Measurements from ENCODE around the gene ANKRD6.

The ANKRD6 gene

DNA sequence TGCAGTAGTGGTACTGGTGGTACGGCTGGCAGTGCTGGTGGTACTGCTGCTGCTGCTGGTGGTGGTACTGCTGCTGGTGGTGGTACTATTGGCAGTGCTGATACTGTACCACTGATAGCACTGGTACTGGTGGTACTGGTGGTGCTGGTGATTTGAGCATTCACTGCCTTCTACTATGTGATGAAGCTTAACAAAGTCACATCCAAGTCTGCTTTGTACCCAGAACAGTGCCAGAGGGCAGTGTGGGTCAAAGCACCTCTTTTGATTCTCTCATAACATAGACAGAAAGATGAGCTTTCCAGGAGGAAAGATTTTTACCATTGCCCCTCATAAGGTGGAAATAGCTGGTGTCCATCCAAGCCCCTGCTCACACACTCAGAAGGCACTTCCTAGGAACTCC is 48.7 kb downstream of the ANKRD6 start:
- no peak for DNase-seq (ENCODE audit: low read depth)
- no peak overlapping the region for H3K4me3 ChIP-seq (ENCODE audit: low read length)
- TF ChIP-seq, protein P1, sequence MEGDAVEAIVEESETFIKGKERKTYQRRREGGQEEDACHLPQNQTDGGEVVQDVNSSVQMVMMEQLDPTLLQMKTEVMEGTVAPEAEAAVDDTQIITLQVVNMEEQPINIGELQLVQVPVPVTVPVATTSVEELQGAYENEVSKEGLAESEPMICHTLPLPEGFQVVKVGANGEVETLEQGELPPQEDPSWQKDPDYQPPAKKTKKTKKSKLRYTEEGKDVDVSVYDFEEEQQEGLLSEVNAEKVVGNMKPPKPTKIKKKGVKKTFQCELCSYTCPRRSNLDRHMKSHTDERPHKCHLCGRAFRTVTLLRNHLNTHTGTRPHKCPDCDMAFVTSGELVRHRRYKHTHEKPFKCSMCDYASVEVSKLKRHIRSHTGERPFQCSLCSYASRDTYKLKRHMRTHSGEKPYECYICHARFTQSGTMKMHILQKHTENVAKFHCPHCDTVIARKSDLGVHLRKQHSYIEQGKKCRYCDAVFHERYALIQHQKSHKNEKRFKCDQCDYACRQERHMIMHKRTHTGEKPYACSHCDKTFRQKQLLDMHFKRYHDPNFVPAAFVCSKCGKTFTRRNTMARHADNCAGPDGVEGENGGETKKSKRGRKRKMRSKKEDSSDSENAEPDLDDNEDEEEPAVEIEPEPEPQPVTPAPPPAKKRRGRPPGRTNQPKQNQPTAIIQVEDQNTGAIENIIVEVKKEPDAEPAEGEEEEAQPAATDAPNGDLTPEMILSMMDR (conservative IDR thresholded peaks at IDR 0.05; ENCODE audit: low read depth, low read length): no peak

- TF ChIP-seq, protein P1 (conservative IDR thresholded peaks at IDR 0.05; ENCODE audit: low read depth, low read length): no peak
- H3K4me3 ChIP-seq (ENCODE audit: low read length): no peak overlapping the region
- DNase-seq (ENCODE audit: low read depth): no peak
Observed at GRCh38 chr6:89482126-89482525, 49.2 kb downstream of the ANKRD6 start.

GRCh38 chr6:89483111-89483720 is 50.3 kb downstream of the ANKRD6 start:
- no peak overlapping the region for H3K4me3 ChIP-seq (ENCODE audit: low read length)
- DNase-seq (ENCODE audit: low read depth): no peak
- TF ChIP-seq, protein P1 (conservative IDR thresholded peaks at IDR 0.05; ENCODE audit: low read depth, low read length): no peak

GRCh38 chr6:89485320-89485719 is 52.4 kb downstream of the ANKRD6 start:
- TF ChIP-seq, protein P1 (conservative IDR thresholded peaks at IDR 0.05; ENCODE audit: low read depth, low read length): no peak
- H3K4me3 ChIP-seq (ENCODE audit: low read length): no peak overlapping the region
- DNase-seq (ENCODE audit: low read depth): no peak

DNA sequence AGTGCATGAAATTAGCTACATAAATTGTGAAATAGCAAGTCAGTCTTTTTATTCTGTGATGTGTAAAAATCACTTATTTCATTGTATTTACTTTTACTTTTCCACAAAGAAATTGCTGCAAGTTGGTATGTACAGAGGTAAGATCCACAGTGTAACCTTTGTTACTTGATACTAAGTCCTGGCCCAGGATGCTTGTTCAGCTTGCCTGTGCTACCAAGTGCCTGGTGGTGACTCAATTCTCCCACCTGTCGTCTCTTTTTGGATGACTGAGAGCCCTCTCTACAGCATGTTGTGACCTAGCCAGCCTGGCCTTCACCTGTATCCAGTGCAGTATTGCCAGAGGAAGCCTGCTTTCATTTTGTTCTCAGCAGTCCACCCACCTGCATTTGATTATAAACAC is 54.9 kb downstream of the ANKRD6 start:
- H3K4me3 ChIP-seq (ENCODE audit: low read length): no peak overlapping the region
- DNase-seq (ENCODE audit: low read depth): no peak
- TF ChIP-seq, protein P1 (conservative IDR thresholded peaks at IDR 0.05; ENCODE audit: low read depth, low read length): no peak

- TF ChIP-seq, protein P1 (conservative IDR thresholded peaks at IDR 0.05; ENCODE audit: low read depth, low read length): no peak
- no peak overlapping the region for H3K4me3 ChIP-seq (ENCODE audit: low read length)
- no peak for DNase-seq (ENCODE audit: low read depth)
Observed at GRCh38 chr6:89488438-89488837, 55.5 kb downstream of the ANKRD6 start.

- TF ChIP-seq, protein P1 (conservative IDR thresholded peaks at IDR 0.05; ENCODE audit: low read depth, low read length): no peak
- no peak for DNase-seq (ENCODE audit: low read depth)
- H3K4me3 ChIP-seq (ENCODE audit: low read length): no peak overlapping the region
Observed at GRCh38 chr6:89489078-89489477, 56.1 kb downstream of the ANKRD6 start.

Data from retinal pigment epithelial cell (primary cell).